Hematopoietic multipotent progenitor cell (in vitro differentiated cells): Measurements from ENCODE around the gene AADACL4. TPM values are rescaled to one million over a fixed set of nuclear protein-coding genes. Genes with fewer than 3 reads are reported as not detected.
"Not testable (repeated sequence)": the region's sequence is repeated elsewhere in the genome, so short reads cannot be mapped to it uniquely, and the experiment has no call there.

ENCODE experiments used
- DNase-seq, 3 donors: peaks; one replicate each; pipeline ENCODE4 v3.0.0-alpha.2; 2011 to 2015; ENCODE audit warnings: low read depth in 2 of 3, low spot score in 2 of 3
- small RNA-seq: library from RNA; depleted of rRNA; stranded (forward); fragments of <200 nt; gene quantifications from one replicate; pipeline ENCODE3, GENCODE V24; 2012
- total RNA-seq: library from RNA; depleted of rRNA; stranded (reverse); fragments of >200 nt; gene quantifications from one replicate; pipeline ENCODE4 v1.2.3, GENCODE V29; 2012

AADACL4 gene
- total RNA-seq, 1 donor, result not detected

DNA sequence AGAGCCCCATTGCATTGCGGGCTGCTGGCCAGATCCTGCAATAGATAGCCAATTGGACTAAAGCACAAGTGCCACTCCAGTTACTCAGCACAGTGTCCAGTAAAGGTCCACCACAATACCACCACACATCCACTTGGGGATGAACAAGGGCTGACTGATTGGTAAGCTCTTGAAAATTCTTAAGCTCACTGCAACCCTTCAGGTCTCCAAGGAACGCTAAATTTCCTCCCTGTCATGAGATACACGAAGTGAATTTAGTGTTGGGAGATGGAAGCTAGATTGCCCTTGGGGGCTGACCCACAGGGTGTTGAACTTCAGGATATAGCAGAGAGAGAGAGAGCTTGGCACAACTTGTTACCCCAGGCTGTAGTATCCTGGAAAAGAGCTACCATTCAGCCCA lies 62.2 kb downstream of the AADACL4 start:
- DNase-seq, result no peak

DNA sequence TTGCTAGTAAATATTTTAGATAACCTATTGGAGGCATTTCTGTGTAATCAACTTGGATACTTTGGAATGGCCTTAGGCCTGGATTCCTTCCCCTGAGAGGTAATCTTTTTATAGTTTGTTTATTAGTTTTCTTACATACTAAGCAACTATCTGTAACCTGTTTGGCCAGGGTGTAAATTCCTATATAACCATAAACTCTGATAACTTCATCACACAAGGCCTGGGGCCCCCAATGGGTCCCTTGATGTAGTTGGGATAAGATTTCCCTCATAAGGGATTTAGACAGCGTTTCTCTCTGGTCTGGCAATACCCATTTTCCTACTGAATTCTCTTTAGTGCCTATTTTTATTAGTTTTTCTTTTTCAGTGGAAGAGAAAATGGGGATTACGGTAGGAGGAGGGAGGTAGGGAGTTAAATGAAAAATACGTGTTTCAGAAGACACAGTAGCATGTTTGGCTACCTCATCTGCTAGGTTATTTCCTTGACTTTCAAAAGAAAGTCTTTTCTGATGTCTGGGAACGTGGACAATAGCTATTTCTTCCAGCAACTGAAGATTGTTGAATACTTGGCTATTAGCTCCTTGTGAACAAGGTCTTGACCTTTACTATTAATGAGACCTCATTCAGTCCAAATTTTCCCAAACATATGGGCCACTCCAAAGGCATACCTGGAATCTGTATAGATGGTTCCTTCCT lies 64.7 kb downstream of the AADACL4 start:
- DNase-seq, result no peak

DNA sequence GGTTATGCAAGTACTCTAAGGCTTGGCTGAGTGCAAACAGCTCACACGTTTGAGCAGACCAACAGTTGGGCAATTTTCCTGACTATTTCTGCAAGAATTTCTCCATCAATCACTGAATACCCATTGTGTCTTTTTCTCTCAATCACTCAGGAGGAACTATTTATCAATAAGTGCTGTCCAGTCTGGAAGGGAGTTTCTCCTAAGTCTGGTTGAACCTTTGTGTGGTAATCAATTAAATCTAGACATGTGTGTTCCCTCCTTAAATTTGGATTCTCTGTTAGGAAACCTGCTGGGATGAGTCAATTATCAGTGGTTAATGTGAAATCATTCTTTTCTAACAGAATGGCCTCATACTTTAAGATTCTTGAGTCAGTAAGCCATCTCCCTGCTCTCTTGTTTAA lies 65.2 kb downstream of the AADACL4 start:
- DNase-seq, result no peak

DNA sequence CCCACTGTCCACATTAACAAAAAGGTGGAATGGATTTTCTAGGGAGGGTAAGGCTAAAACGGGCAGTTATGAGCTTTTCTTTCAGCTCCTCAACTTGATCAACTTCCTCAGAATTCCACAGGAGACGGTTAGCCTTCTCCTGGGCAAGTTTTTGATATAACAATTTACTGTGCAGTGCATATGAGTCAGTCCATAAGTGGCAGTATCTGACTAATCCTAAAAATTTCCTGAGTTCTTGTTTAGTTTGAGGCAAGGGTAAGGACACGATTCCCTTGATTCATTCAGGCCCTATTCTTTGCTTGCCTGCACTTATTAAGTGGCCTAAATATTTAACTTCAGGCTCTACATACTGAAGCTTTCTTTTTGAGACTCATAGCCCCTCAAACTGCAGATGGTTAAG lies 65.8 kb downstream of the AADACL4 start:
- DNase-seq, result no peak

DNA sequence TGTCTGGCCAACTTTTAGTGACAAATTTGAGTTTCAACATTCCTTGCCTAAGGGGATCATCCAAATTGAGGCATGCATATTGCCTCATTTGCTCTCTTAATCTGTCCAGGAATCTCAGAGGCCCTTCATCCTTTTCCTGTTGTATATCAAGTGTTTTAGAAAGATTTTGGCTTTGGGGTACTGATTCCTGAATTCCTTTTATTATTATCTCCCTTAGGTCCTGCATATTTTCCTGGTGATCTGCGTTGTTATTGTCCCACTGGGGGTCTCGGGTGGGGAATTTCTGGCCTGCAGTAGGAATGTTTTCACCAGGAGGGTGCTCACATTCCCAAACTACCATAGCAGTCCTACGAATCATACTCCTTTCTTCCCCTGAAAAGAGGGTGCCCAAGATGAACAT lies 67.7 kb downstream of the AADACL4 start:
- no peak for DNase-seq

DNA sequence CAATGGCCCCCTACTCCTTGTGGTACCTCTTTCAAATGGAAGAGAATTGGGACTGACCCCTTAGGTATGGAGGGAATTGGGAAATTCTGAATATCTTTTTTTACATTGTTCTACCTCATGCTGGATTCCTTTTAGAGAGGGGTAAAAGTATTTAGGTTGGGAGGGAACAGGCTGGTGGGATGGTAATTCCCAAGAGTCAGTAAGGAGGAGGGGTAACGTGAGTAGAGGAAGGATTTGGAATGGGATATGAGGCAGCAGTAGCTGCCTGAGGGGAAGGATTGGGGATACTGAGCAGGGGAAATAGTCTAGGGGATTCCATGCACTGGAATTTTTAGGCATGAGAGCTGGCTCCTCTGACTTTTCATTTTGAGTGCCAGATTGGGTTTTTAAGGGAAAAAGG lies 68.2 kb downstream of the AADACL4 start:
- DNase-seq, result no peak

DNA sequence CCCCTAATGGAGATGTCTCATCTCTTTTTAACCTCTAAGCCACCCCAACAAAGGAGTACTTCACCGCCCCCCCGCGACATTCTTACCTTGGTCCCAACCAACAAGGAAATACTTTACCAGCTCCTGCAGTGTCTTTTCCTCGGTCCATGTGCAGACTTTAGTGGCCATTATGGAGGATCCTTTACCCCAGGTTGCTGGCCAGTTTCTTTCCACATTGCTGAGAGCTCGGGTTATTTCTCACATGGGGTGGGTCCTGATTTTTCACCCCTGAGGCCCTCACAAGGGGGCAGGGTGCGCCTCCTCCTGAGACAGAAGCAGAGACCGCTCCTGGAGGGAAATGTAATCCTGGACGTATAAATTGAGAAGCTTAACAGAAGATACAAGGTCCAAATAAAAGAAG lies 69.0 kb downstream of the AADACL4 start:
- DNase-seq, result no peak

DNA sequence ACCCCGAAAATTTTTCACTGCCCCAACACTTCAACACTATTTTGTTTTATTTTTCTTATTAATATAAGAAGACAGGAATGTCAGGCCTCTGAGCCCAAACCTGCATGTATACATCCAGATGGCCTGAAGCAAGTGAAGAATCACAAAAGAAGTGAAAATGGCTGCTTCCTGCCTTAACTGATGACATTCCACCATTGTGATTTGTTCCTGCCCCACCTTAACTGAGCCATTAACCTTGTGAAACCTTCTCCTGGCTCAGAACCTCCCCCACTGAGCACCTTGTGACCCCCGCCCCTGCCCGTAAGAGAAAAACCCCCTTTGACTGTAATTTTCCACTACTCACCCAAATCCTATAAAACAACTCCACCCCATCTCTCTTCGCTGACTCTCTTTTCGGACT lies 69.8 kb downstream of the AADACL4 start:
- DNase-seq, result not testable (repeated sequence)

DNA sequence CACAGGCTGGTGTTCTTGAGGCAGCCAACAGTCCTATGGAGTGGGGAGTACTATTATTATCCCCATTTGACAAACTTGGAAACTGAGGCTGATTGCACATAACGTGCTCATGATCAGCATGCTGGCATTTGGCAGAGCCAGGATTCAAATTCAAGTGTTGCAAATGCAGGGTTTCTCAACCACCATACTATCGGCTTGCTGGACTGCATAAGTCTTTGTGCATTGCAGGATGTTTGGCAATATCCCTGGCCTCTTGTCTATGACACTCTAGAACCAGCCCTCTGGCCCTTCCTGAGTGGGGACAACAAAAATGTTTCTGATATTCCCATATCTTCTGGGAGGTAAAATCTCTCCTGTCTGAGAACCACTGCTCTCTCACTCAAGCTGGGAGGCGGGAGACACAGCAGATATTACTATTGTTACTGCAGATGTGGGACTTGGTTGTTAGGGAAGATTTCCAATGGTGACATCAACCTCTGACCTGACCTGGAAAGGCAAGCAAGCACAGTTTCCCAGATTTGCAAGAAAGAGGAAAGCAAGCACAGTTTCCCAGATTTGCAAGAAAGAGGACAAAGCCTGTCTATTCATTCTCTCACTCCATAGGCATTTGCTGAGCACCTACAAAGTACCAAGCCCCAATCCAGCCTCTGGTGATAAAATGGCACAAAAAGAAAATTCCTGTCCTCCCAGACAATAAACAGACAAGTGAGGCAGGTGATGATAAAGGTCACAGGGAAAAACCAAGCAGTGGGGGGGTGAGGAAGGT lies 71.0 kb downstream of the AADACL4 start:
- no peak for DNase-seq

DNA sequence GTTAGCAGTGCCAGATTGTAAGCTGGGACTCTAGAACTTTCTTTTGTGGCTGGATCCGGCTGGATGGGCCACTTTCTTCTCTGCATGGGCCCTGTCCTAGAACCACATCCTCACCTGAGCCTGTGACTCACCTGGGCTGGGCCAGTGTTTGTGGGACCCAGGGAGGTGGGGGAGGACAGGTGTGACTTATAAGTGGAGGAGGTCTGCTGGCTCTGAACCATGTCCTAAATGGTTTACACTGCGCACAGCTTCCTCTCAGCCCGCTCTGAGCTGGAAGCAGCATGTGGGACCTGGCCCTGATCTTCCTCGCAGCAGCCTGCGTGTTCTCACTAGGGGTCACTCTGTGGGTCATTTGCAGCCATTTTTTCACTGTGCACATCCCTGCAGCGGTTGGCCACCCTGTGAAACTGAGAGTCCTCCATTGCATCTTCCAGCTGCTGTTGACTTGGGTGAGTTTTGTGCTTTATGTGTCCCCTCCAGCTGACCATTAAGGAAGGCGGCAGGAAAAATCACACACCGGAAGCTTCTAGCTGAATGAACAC lies 72.1 kb downstream of the AADACL4 start, which contains the start of gene AADACL3:
Gene AADACL3 (plus strand): TSS at position 215 of the 542 bp plus-strand sequence. CDS start 67 bp downstream, at position 282.
- DNase-seq, result no peak

Small RNA genes within 50 kb of the gene (small RNA-seq; reads per million reads assigned to genes)
- gene AC244670.1, result not detected

Other genes with a start within 250 kb of the AADACL4 start
- gene DHRS3, start 25.9 kb upstream of the AADACL4 start, total RNA-seq, result 7.3 TPM
- gene AADACL3, start 72.0 kb downstream of the AADACL4 start, total RNA-seq, result not detected
- not detected for gene CFAP107, start 102.1 kb downstream of the AADACL4 start, total RNA-seq
- gene PRAMEF12, start 129.7 kb downstream of the AADACL4 start, total RNA-seq, result not detected
- not detected for gene PRAMEF1, start 147.3 kb downstream of the AADACL4 start, total RNA-seq
- not detected for gene PRAMEF11, start 187.3 kb downstream of the AADACL4 start, total RNA-seq
- not detected for gene HNRNPCL1, start 204.6 kb downstream of the AADACL4 start, total RNA-seq
- not detected for gene PRAMEF2, start 213.0 kb downstream of the AADACL4 start, total RNA-seq
- gene PRAMEF4, start 242.1 kb downstream of the AADACL4 start, total RNA-seq, result not detected